ENCODE results near the gene FAM234B. TPM values are rescaled to one million over a fixed set of nuclear protein-coding genes. Genes with fewer than 3 reads are reported as not detected.
A peak's percentile ranks its signal among the peaks of the same experiment; 100 is the strongest.

The FAM234B gene
- total and polyA plus RNA-seq, 2 of the 8 experiments (the other 6 are each of a cell fraction or from before 2014, with no cell fraction given), result 12.5 to 29.1 TPM

DNA sequence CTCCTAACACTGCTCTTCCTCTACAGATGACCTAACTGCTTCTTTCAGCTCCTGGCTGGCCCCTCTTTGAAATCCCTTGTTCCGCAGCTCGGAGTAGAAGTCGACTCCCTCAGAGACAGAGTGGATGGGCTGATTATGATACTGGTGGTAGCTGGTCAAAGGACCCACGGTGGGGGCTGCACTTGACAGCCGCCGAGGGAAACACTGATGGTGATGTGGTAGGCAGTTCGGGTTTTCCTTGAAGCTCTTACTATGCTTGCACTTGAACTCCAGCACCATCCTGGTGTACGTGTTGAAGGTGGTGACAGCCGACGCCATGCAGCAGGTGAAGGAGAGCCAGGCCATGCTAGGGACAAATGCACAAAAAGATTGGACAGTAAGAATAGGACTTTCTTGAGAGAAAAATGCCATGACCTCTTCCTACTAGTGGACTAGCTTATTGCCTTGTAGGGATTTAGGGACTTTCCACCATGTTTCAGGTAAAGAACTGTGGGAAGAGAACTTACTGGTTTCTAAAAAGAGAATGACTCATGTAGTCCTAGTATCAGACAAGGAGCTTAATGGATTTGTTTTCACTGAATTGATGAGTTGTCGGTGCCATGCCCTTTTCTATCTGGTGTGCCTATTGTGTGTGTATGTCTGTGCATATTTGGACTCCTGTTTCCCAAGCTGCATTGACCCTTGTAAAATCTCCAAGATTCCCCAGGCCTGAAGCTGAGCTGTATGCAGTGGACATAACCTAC, 40.9 kb downstream of the FAM234B start:
- no peaks in the 10 kb centered on the region for H3K9me3 ChIP-seq (ENCODE audit: insufficient read depth in 2 of 2, low read depth in 1 of 2, low read length in 1 of 2)
- H3K23ac ChIP-seq (ENCODE audit: insufficient read length), result no peak overlapping the region
- no peak overlapping the region; the same call in 1 of the 2 replicates for H4K8ac ChIP-seq (ENCODE audit: extremely low read depth, insufficient read depth, low read length)
- DNase-seq (ENCODE audit: low read depth in 1 of 2, low spot score in 2 of 2) (no peak), FAIRE-seq (no peak)
- no peaks in the 10 kb centered on the region for H3K79me2 ChIP-seq (ENCODE audit: control insufficient read depth in 1 of 2, insufficient read depth in 2 of 2, low read length in 2 of 2)
- H3K4me1 ChIP-seq (replicated peaks in 1 of 4; ENCODE audit: control insufficient read depth in 3 of 4, insufficient read depth in 4 of 4, low read length in 3 of 4), result peaks cover 20 to 26% (median 24%) of the 10 kb centered on the region in 4 experiments
- H3K14ac ChIP-seq (ENCODE audit: insufficient read length), result no peak overlapping the region
- H2BK120ac ChIP-seq (replicated peaks; ENCODE audit: low read depth, low read length), result no peak overlapping the region
- ChIA-PET POLR2A (ENCODE audit: partially characterized antibody) (no interaction called here), CTCF (ENCODE audit: partially characterized antibody) (interaction anchor here (0.7 to 2.8 kb wide), 15 partner anchors 12 to 921 kb away, joined by 3 to 10 read pairs (median 4); partner anchors contain the start of gene FAM234B)
- no peak overlapping the region for H3K4me2 ChIP-seq (ENCODE audit: insufficient read depth in 1 of 2, low read depth in 2 of 2, low read length in 2 of 2)
- H4K20me1 ChIP-seq (replicated peaks in 1 of 2; ENCODE audit: control insufficient read depth in 1 of 2, insufficient read depth in 2 of 2, low read length in 2 of 2), result no peaks in the 10 kb centered on the region
- H2BK15ac ChIP-seq (ENCODE audit: low read length), result 0 out of 2 replicates have a peak overlapping the region, but pooled peaks have one; percentile 33
- no peaks in the 10 kb centered on the region; the same call in 1 of the 2 replicates for H3K23me2 ChIP-seq (ENCODE audit: low read depth, low read length)
- H3K27me3 ChIP-seq (replicated peaks in 1 of 4; ENCODE audit: control insufficient read depth in 3 of 4, extremely low read depth in 1 of 4, insufficient read depth in 3 of 4, low read length in 3 of 4), result no peaks in the 10 kb centered on the region
- H4K91ac ChIP-seq (replicated peaks; ENCODE audit: insufficient read length, low read length), result no peak overlapping the region
- 0 out of 2 replicates have a peak overlapping the region, but pooled peaks have one; percentile 41 for H2BK12ac ChIP-seq (ENCODE audit: low read depth, low read length)
- H4K5ac ChIP-seq (ENCODE audit: insufficient read length, low read depth, low read length), result no peak overlapping the region
- no peak overlapping the region; the same call in 1 of the 2 replicates for H2BK5ac ChIP-seq (ENCODE audit: low read depth, low read length)
- H2BK20ac ChIP-seq (ENCODE audit: low read length), result 0 out of 2 replicates have a peak overlapping the region, but pooled peaks have one; percentile 36
- no peak overlapping the region for H3K4me3 ChIP-seq (ENCODE audit: extremely low read depth in 1 of 4, insufficient read depth in 2 of 4, low read depth in 3 of 4, low read length in 4 of 4)
- H3K79me1 ChIP-seq (ENCODE audit: low read depth, low read length), result no peaks in the 10 kb centered on the region
- no peak overlapping the region for H3K9ac ChIP-seq (replicated peaks in 1 of 4; ENCODE audit: extremely low read depth in 1 of 4, low read depth in 3 of 4, low read length in 3 of 4)
- no peak overlapping the region for H2AK5ac ChIP-seq (ENCODE audit: low read depth, low read length)
- H3K4ac ChIP-seq (replicated peaks; ENCODE audit: insufficient read length, low read depth, low read length), result no peak overlapping the region
- no peak overlapping the region for H3K56ac ChIP-seq (replicated peaks; ENCODE audit: insufficient read length, low read depth, low read length)
- no peak overlapping the region for H3K27ac ChIP-seq (ENCODE audit: low read depth, low read length)
- 93% methylated on average over 11 of the region's 11 CpGs; no CpG with 5 or more reads in 1 of the 2 experiments for WGBS, 2 experiments (ENCODE audit: extremely low coverage in 1 of 2, insufficient coverage in 1 of 2, insufficient read length in 1 of 2, insufficient replicate concordance in 2 of 2, low coverage in 1 of 2, low lambda C conversion rate in 2 of 2, missing lambda C conversion rate in 1 of 2)
- H3K36me3 ChIP-seq (ENCODE audit: control insufficient read depth in 2 of 4, insufficient read depth in 4 of 4, low read length in 3 of 4), result peaks cover 0 to 22% (median 9%) of the 10 kb centered on the region in 4 experiments; a peak in 6 of 8 replicates
- no peak overlapping the region for H2AFZ ChIP-seq (ENCODE audit: low read length)
- H3K18ac ChIP-seq (ENCODE audit: extremely low read depth, low read length), result no peak overlapping the region
- no peak for TF ChIP-seq CHD1 (IDR thresholded peaks at IDR 0.05; ENCODE audit: low read depth, low read length)
- TF ChIP-seq ASH2L (IDR thresholded peaks at IDR 0.05; ENCODE audit: low read length), result no peak
- TF ChIP-seq SIN3A (conservative IDR thresholded peaks at IDR 0.05 in 1 of 2, IDR thresholded peaks at IDR 0.05 in 1 of 2; ENCODE audit: low read depth in 1 of 2, low read length in 2 of 2), result no peak
- no peak for TF ChIP-seq POLR2A (IDR thresholded peaks at IDR 0.05; ENCODE audit: control extremely low read depth in 1 of 2, low read depth in 2 of 2, low read length in 2 of 2)
- TF ChIP-seq, protein P1, sequence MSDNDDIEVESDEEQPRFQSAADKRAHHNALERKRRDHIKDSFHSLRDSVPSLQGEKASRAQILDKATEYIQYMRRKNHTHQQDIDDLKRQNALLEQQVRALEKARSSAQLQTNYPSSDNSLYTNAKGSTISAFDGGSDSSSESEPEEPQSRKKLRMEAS (IDR thresholded peaks at IDR 0.05), result no peak
